SU-DHL-6 (cell line): ENCODE results near the gene SEPHS2.
"Not testable (repeated sequence)": the region's sequence is repeated elsewhere in the genome, so short reads cannot be mapped to it uniquely, and the experiment has no call there.

ENCODE experiments used
- H2AFZ ChIP-seq: fragments of 200-600 bp; sonication (generic); 2 replicates; pipeline ENCODE4 v1.6.1; 2014; ENCODE audit warnings: low read depth, mild to moderate bottlenecking, moderate library complexity, mixed read lengths, antibody characterized with exemption, low read length; ENCODE audit not compliant: severe bottlenecking
- H3F3A ChIP-seq: fragments of 200-600 bp; shearing (Covaris generic); 2 replicates; pipeline ENCODE4 v1.6.0; 2016; ENCODE audit warnings: antibody characterized with exemption, mild to moderate bottlenecking; ENCODE audit not compliant: insufficient read depth
- H3K27ac ChIP-seq: fragments of 200-600 bp; sonication (generic); 2 replicates; pipeline ENCODE4 v1.5.1; 2016; ENCODE audit warnings: low read depth, mild to moderate bottlenecking, low read length, moderate library complexity, mixed read lengths
- H3K27me3 ChIP-seq: fragments of 200-600 bp; sonication (generic), shearing (Covaris generic); 2 replicates; pipeline ENCODE4 v1.6.0; 2014; ENCODE audit warnings: mild to moderate bottlenecking, low read length
- H3K36me3 ChIP-seq: fragments of 200-600 bp; sonication (generic); 2 replicates; pipeline ENCODE4 v1.6.1; 2014; ENCODE audit warnings: mild to moderate bottlenecking, low read length, mixed read lengths
- H3K4me2 ChIP-seq: fragments of 300-600, 200-600 bp; shearing (Covaris generic), sonication (generic); 2 replicates; pipeline ENCODE4 v1.6.0; 2014; ENCODE audit warnings: low read length, low read depth, mild to moderate bottlenecking; ENCODE audit not compliant: poor library complexity, severe bottlenecking
- H3K4me3 ChIP-seq: fragments of 200-600 bp; sonication (generic); 2 replicates; pipeline ENCODE4 v1.5.1; 2014; ENCODE audit warnings: antibody characterized with exemption, low read length, mild to moderate bottlenecking, mixed read lengths; ENCODE audit not compliant: insufficient read depth, poor library complexity, severe bottlenecking
- H3K79me2 ChIP-seq: fragments of 200-600 bp; sonication (generic); 2 replicates; pipeline ENCODE4 v1.6.1; 2014; ENCODE audit warnings: mild to moderate bottlenecking, low read length, moderate library complexity; ENCODE audit not compliant: insufficient read depth
- H3K9ac ChIP-seq: fragments of 200-600 bp; sonication (generic); 2 replicates; pipeline ENCODE4 v1.7.0; 2014; ENCODE audit warnings: mild to moderate bottlenecking, low read length
- H3K9me2 ChIP-seq: fragments of 200-600 bp; sonication (generic); replicated peaks from 2 replicates; pipeline ENCODE4 v1.6.1; 2014; ENCODE audit warnings: low read length; ENCODE audit not compliant: insufficient read depth
- H3K9me3 ChIP-seq: fragments of 200-600 bp; sonication (generic); 2 replicates; pipeline ENCODE4 v1.6.1; 2014; ENCODE audit warnings: low read length, mixed read lengths; ENCODE audit not compliant: insufficient read depth
- H4K20me1 ChIP-seq: fragments of 200-600 bp; sonication (generic); 2 replicates; pipeline ENCODE4 v1.6.1; 2014; ENCODE audit warnings: low read depth, mild to moderate bottlenecking, antibody characterized with exemption, low read length, moderate library complexity, mixed read lengths
- EZH2phosphoT487 ChIP-seq: fragments of 200-600 bp; sonication (generic), shearing (Covaris generic); conservative IDR thresholded peaks from 2 replicates; pipeline ENCODE4 v1.6.1; 2018; ENCODE audit warnings: mild to moderate bottlenecking, antibody characterized with exemption, low read length, moderate library complexity, mixed read lengths
- TF ChIP-seq, protein P1 (sequence below): fragments of 200-600 bp; sonication (generic); IDR thresholded peaks from one replicate; pipeline ENCODE4 v1.5.1; 2017; ENCODE audit warnings: antibody characterized with exemption, mild to moderate bottlenecking, low read length, moderate library complexity; ENCODE audit not compliant: insufficient read depth, poor library complexity, severe bottlenecking

Gene SEPHS2

DNA sequence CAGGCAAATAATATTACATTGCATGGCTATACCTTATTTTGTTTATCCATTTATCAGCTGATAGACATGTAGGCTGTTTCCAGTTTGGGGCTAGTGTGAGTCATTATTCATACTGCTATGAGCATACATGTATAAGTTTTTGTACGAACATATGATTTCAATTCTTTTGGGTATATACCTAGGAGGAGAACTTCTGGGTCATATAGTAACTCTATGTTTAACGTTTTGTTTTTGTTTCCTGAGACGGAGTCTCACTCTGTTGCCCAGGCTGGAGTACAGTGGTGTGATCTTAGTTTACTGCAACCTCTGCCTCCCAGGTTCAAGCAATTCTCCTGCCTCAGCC is 24.5 kb upstream of the SEPHS2 start:
- Histone ChIP-seq H3K4me2 (peak overlapping the region; percentile 89), H3F3A (peaks cover 49% of the 10 kb centered on the region), H3K9ac (peak overlapping the region; percentile 95), H3K4me3 (no peak overlapping the region), H3K27me3 (no peaks in the 10 kb centered on the region), H4K20me1 (no peaks in the 10 kb centered on the region), H3K9me2 (no peaks in the 10 kb centered on the region), H3K27ac (peak overlapping the region; percentile 98), H3K79me2 (peaks cover 30% of the 10 kb centered on the region), H2AFZ (no peak overlapping the region), H3K9me3 (no peaks in the 10 kb centered on the region), H3K36me3 (peaks cover 9% of the 10 kb centered on the region)
- TF ChIP-seq, protein P1, sequence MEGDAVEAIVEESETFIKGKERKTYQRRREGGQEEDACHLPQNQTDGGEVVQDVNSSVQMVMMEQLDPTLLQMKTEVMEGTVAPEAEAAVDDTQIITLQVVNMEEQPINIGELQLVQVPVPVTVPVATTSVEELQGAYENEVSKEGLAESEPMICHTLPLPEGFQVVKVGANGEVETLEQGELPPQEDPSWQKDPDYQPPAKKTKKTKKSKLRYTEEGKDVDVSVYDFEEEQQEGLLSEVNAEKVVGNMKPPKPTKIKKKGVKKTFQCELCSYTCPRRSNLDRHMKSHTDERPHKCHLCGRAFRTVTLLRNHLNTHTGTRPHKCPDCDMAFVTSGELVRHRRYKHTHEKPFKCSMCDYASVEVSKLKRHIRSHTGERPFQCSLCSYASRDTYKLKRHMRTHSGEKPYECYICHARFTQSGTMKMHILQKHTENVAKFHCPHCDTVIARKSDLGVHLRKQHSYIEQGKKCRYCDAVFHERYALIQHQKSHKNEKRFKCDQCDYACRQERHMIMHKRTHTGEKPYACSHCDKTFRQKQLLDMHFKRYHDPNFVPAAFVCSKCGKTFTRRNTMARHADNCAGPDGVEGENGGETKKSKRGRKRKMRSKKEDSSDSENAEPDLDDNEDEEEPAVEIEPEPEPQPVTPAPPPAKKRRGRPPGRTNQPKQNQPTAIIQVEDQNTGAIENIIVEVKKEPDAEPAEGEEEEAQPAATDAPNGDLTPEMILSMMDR = no peak
- no peak for TF ChIP-seq EZH2phosphoT487

DNA sequence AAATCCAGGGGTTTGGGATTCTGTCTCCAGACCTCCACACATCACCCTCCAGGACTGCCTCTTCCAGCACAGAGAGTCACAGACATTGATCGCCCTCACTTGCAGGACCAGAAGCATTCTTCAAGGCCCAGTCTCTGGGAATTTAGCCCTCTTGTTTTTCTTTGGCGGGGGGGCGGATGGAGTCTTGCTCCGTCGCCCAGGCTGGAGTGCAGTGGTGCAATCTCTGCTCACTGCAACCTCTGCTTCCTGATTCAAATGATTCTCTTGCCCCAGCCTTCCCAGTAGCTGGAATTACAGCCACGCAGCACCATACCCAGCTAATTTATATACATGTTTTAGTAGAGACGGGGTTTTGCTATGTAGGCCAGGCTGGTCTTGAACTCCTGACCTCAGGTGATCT is 18.4 kb upstream of the SEPHS2 start:
- no peak for TF ChIP-seq EZH2phosphoT487
- TF ChIP-seq, protein P1 = no peak
- Histone ChIP-seq H2AFZ (no peak overlapping the region), H3K27ac (peak overlapping the region; percentile 98), H3K9me2 (no peaks in the 10 kb centered on the region), H3K4me2 (no peak overlapping the region), H4K20me1 (no peaks in the 10 kb centered on the region), H3K36me3 (no peaks in the 10 kb centered on the region), H3K9me3 (no peaks in the 10 kb centered on the region), H3F3A (peaks cover 68% of the 10 kb centered on the region), H3K9ac (peak overlapping the region; percentile 6; the same call in 1 of the 2 replicates), H3K79me2 (no peaks in the 10 kb centered on the region), H3K27me3 (no peaks in the 10 kb centered on the region), H3K4me3 (no peak overlapping the region)

DNA sequence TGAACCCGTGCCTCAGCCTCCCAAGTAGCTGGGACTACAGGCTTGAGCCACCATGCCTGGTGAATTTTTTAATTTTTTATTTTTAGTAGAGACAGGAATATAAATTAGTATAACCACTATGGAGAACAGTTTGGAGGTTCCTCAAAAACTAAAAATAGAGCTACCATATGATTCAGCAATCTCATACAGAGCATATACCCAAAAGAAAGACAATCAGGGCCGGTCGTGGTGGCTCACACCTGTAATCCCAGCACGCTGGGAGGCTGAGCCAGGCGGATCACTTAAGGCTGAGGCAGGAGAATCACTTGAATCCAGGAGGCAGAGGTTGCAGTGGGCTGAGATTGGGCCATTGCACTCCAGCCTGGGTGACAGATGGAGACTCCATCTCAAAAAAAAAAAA is 15.8 kb upstream of the SEPHS2 start:
- H3K9me3 ChIP-seq, H4K20me1 ChIP-seq, H3K79me2 ChIP-seq, H3K4me3 ChIP-seq, H3K27me3 ChIP-seq, H3K36me3 ChIP-seq, H2AFZ ChIP-seq, H3K9me2 ChIP-seq: not testable (repeated sequence)
- peak overlapping the region; percentile 25 for H3K9ac ChIP-seq
- H3K27ac ChIP-seq = peak overlapping the region; percentile 98
- peaks cover 77% of the 10 kb centered on the region for H3F3A ChIP-seq
- H3K4me2 ChIP-seq = peak overlapping the region; percentile 56

DNA sequence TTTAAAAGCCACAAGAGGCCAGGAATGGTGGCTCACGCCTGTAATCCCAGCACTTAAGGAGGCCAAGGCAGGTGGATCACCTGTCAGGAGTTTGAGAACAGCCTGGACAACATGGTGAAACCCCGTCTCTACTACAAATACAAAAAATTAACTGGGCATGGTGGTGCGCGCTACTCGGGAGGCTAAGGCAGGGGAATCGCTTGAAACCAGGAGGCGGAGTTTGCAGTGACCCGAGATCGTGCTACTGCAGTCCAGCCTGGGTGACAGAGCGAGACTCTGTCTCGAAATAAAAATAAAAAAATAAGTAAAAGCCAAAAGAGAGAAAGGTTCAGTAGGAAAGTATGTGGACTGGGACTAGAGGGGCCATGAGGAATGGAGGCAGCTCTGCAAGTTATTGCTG is 13.8 kb upstream of the SEPHS2 start:
- Histone ChIP-seq H3K4me2 (peak overlapping the region; percentile 72), H2AFZ (no peak overlapping the region)

More for the DNA sequence above, 13.8 kb upstream of the SEPHS2 start:
- Histone ChIP-seq H4K20me1 (no peaks in the 10 kb centered on the region), H3K36me3 (no peaks in the 10 kb centered on the region), H3K9me3 (no peaks in the 10 kb centered on the region), H3K9ac (peak overlapping the region; percentile 71), H3K9me2 (no peaks in the 10 kb centered on the region), H3F3A (peaks cover 94% of the 10 kb centered on the region), H3K79me2 (peaks cover 4% of the 10 kb centered on the region; the same call in 1 of the 2 replicates), H3K27ac (peak overlapping the region; percentile 98), H3K4me3 (peak overlapping the region; percentile 42), H3K27me3 (no peaks in the 10 kb centered on the region)
- TF ChIP-seq, protein P1 = no peak
- no peak for TF ChIP-seq EZH2phosphoT487
